Stimulated activated CD8-positive, alpha-beta memory T cell treated with anti-CD3 and anti-CD28 coated beads, Interleukin-12 subunit alpha, Interleukin-12 subunit beta, amount 100 ng/mL, for 1 hour (primary cell): ENCODE measurements around the gene BPTF.
"Not testable (repeated sequence)": the region's sequence is repeated elsewhere in the genome, so short reads cannot be mapped to it uniquely, and the experiment has no call there.

Experiments
- DNase-seq: peaks from one replicate; pipeline ENCODE4 v3.0.0-alpha.2; 2020; ENCODE audit warnings: low read depth

The BPTF gene

GRCh38 chr17:67833946-67834631, 8.8 kb downstream of the BPTF start:
- no peak for DNase-seq

GRCh38 chr17:67834634-67835033, 9.3 kb downstream of the BPTF start:
- DNase-seq: no peak

DNA sequence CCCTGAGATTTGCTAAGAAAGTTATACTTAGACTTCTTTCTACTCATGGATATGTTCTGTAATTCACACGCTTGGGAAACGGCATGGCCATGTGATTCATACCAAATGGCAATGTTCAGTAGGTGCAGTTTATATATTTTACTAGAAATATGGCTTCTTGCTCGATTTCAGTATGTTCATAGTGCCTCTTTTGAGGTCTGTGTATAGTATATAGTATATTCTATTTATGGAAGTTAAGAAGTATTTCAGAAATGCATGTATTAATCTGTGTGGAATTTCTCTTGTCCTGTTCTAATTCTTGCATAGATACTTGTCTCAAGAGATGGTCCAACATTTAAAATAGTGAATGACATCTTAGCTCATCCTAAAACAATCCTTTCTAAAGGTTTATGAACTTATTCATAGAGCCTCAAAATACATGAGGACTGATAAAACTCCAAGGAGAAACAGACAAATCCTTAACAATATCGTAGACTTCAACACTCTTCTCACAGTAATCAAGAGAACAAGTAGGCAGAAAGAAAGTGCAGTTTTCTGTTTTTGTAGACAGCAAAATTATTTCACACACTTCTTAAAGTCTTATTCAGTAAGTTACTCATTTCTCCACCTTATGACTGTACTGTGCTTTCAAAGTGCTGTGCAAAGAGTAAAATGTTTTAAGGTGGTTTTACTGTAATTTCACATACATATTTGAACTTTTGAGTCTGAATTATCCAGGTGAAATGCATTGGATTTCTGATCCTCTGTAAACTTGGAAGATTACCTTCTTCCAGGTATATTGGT, 11.1 kb downstream of the BPTF start:
- DNase-seq: no peak

DNA sequence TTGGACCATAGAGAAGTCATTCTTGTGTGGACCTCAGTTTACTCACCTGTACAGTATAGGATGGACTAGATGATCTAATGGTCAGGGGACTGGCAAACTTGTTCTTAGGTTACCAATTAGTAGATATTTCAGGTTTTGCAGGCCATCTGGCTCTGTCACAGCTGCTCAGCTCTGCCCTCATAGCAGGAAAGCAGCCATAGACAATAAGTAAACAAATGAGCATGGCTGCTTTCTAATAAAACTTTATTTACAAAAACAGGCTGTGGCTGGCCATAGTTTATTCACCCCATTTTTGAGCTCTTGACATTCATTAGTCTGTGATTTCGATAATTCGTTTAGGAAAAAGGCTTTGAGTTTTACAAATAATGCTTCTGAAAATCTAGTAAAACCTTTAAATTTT, 12.7 kb downstream of the BPTF start:
- no peak for DNase-seq

GRCh38 chr17:67838538-67838937, 13.2 kb downstream of the BPTF start:
- DNase-seq: no peak

DNA sequence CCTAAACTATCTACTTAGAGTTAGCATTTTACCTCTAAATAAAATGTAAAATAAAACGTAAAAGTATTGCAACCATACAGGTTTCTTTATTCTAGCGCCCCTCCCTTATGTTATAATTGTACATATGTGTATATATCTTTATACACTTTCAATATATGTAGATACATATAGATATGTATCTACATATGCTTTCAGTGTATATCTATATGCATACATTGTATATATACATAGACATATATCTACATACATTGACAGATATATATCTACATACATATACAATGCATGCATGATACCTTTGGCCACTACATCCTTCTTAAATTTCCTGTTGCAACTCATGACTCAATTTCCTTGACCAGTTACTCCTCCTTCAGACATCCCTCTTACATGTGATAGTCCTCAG, 16.7 kb downstream of the BPTF start:
- DNase-seq: no peak

GRCh38 chr17:67842648-67843047, 17.3 kb downstream of the BPTF start:
- no peak for DNase-seq

DNA sequence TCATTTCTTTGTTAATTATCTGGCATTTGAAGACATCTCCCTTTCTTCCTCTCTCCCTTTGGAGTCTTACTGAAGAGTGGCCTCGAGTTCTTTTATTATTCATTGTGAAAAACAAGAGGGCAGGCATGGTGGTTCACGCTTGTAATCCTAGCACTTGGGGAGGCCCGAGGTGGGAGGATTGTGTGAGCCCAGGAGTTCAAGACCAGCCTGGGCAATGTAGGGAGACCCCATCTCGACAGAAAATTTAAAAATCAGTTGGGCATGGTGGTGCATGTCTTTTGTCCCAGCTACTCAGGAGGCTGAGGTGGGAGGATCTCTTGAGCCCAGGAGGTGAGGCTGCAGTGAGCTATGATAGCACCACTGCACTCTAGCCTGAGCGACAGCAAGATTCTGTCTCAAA, 20.1 kb downstream of the BPTF start:
- DNase-seq: no peak

DNA sequence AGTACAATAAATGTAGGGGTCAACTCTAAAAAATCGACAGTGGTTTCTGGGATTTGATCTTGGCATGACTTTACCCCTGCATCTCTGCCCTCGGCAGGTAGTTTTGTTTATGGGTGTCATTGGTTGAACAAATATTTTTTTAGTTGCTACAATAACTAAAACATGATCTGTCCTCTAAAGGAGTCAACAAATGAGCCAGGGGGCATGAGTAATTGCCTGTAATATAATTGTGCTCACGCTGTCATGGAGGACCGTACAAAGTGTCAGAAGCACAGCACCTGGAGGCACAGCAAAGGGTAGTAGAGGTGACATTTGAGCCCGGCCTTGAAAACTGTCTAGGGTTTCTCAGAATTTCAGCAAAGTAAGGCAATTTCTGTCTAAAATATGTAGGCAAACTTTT, 22.9 kb downstream of the BPTF start:
- not testable (repeated sequence) for DNase-seq

DNA sequence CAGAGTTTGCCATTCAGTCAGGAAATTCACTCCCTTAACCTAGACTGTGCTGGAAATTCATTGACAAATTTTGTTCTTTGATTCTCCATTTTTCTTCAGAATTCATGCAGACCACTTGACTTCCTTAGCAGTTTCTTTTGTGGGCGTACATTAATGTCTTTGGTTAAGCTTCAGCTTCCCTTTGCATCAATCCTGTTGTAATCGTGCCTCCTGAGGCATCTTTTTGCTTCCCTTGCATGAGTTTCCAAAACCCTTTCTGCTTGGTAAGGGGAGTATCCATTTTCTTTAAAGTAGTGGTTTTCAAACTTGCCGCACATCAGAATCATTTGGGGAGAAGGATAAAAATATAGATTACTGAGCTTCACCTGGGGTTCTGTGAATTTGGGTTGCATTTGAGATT, 23.5 kb downstream of the BPTF start:
- not testable (repeated sequence) for DNase-seq

DNA sequence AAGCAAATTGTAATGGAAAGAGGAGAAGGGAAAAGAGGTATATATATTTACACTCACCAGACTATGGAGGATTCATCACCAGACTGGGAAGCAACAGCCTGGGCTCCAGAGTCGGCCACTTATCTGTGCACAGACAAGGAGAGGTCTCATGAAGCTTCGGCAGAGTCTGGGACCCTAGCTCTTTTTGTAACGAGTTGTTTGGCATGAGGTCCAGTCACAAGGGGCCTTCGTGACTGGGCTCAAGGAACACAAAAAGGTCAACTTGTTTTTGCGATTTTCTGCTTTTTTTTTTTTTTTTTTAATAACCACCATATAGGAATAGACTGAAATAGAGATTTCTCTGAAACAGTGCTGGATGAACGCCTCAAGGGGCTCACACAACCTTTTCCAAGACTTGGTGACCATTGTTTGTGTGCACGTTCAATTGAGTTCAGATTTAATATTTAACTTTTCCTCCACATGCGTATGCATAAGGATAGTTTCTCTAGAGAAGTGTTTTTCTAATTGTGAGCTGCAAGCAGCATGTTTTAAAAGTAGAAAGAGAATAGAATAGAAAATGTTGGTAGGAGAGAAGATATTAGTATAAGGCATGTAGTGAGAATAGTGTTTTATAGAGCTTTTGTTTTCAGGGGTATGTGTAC, 25.8 kb downstream of the BPTF start:
- no peak for DNase-seq

DNA sequence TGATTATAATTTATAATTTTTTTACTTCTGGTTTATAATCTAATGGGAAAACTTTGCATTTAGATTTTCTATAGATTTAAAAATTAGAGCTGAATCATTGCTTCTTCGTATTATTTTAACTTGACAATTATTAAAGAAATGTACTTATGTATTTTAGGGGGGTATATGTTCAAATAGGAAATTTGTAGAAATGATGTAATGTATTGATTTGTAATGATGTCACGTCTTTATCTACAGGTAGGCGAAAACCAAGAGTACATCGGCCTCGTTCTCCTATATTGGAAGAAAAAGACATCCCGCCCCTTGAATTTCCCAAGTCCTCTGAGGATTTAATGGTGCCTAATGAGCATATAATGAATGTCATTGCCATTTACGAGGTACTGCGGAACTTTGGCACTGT, 28.4 kb downstream of the BPTF start:
- no peak for DNase-seq

- no peak for DNase-seq
Measured at GRCh38 chr17:67854378-67854777, 29.1 kb downstream of the BPTF start.

DNA sequence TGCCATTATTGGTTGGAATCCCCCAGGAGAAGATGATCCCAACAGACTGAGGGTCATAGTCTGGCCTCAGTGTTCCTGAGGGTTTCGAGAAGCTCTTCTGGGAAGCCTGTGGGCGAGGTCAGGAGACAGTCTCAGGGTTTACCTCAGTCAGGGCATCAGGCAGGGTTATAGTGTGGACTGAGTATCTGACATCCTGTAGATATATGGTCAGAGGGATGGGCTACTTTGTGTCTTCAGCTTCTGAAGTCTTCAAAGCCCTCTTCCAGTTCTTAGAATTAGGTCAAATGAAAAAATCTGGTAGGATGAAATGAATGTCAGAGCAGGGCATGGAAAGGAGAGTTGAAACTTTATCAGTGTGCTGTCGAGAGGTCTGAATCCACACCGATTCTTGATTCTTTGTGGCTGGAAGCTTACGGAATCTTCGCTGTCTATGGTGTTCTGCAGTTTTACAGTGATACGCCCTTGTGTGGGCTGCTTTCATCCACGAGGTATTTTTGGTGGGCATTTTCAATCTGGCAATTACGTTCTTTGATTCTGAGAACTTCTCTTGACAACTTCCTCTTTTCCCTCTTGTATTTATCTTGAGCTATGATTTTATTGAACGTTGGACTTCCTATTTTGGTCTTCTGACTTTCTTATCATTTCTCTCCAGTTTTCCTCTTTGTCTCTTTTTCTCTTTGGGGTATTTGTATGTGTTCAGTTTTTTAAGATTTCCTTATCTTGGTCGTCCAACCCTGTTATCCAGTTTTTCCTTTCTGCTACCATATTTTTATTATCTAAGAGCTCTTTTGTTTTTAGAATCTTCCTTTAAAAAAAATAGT, 30.4 kb downstream of the BPTF start:
- DNase-seq: no peak

- not testable (repeated sequence) for DNase-seq
Measured at GRCh38 chr17:67856402-67856801, 31.1 kb downstream of the BPTF start.

- no peak for DNase-seq
Measured at GRCh38 chr17:67862614-67863217, 37.4 kb downstream of the BPTF start.

DNA sequence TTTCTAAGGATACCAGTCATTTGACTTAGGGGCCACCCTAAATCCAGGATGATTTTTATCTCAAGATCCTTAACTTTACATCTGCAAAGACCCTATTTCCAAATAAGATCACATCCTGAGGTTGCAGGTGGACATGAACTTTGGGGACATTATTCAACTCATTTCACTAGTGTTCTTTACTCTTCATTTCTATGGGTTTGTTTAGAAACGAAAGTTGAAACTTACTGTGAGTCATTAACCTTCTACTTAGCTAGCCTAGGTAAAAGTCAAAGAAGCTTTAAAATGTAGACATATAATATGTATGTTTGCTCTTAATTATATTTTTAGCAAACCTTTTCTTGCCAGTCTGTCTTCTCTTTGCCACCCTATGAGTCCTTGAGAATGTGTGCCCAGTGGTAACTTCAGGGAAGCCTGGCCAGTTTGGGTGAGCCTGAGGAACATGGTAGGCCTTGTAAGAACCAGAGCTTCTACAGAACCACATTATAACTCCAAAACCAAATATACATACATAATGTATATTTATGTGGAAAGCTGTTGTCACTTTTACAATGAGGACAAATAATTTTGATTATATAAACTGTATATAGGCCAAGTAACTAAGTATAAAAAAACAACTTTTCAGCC, 38.4 kb downstream of the BPTF start:
- no peak for DNase-seq

DNA sequence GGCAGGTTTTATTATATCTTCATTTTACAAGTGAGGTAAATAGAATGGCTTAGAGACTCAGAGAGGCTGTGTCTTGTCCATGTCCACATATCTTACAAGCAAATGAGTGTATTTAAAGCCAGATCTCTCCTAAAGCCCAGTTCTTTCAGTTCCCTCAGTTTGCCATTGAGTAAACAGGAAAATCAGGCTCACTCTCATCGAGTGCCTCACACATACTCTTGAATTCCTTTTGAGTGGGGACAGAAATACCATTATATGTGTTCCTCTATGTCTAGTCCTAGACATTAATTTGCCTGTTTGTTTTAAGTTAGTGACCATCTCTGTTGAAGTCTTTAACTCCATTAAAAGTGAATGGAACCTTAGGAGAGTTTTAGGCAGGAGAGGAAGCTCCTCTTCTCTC, 40.1 kb downstream of the BPTF start:
- DNase-seq: no peak

DNA sequence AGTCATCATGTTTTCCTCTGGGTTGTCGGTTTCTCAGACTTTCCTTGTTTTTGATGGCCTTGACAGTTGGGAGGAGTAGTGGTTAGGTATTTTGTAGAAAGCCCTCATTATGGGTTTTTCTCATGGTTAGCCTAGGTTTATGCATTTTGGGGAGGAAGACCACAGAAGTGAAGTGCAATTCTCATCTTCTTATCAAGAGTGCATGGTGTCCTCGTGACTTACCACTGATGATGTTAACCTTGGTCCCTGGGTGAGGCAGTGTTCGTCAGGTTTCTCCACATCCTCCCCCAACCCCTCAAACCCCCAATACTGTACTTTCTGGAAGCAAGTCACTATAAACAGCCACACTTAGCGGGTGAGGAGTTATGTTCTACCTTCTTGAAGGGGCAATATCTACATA, 42.3 kb downstream of the BPTF start:
- DNase-seq: no peak

- no peak for DNase-seq
Measured at GRCh38 chr17:67868176-67868575, 42.9 kb downstream of the BPTF start.

- DNase-seq: no peak
Measured at GRCh38 chr17:67879662-67880061, 54.4 kb downstream of the BPTF start.

- DNase-seq: no peak
Measured at GRCh38 chr17:67881083-67881482, 55.8 kb downstream of the BPTF start.
